Activated CD8-positive, alpha-beta T cell treated with anti-CD3 and anti-CD28 coated beads for 36 hours (primary cell): Measurements from ENCODE around the gene SPATA6. TPM values are rescaled to one million over a fixed set of nuclear protein-coding genes. Genes with fewer than 3 reads are reported as not detected.

ENCODE experiments used
- ATAC-seq: fragments of 200-7000 bp; cut with Tn5 transposase; one replicate; pipeline ENCODE4 v1.10.0; 2021; ENCODE audit warnings: mild to moderate bottlenecking, moderate library complexity
- CTCF ChIA-PET: fragments of 350-600 bp; sonication (Branson Sonifier 250); formaldehyde crosslinking; loops from one replicate; lab custom pipeline; 2021; ENCODE audit warnings: antibody characterized with exemption; lab: Charles Lee
- POLR2A ChIA-PET: fragments of 350-600 bp; sonication (Branson Sonifier 250); formaldehyde crosslinking; loops from one replicate; lab custom pipeline; 2021; ENCODE audit warnings: antibody characterized with exemption; lab: Charles Lee
- DNase-seq: peaks from one replicate; pipeline ENCODE4 v3.0.0-alpha.2; 2020
- H3K27ac Mint-ChIP-seq: one replicate; pipeline ENCODE4 v1.8.0; 2021; ENCODE audit warnings: mild to moderate bottlenecking, mixed read lengths
- H3K27me3 Mint-ChIP-seq: one replicate; pipeline ENCODE4 v1.8.0; 2021; ENCODE audit warnings: mixed read lengths
- H3K36me3 Mint-ChIP-seq: one replicate; pipeline ENCODE4 v1.8.0; 2021; ENCODE audit warnings: low read depth, mixed read lengths
- H3K4me1 Mint-ChIP-seq: one replicate; pipeline ENCODE4 v1.8.0; 2021; ENCODE audit warnings: low read depth, mixed read lengths
- H3K4me3 Mint-ChIP-seq: one replicate; pipeline ENCODE4 v1.8.0; 2021; ENCODE audit warnings: mild to moderate bottlenecking, moderate library complexity, mixed read lengths
- H3K9me3 Mint-ChIP-seq: one replicate; pipeline ENCODE4 v1.8.0; 2021; ENCODE audit warnings: mixed read lengths
- CTCF ChIP-seq: fragments of 200-600 bp; IDR thresholded peaks from one replicate; pipeline ENCODE4 v1.8.0; 2022; ENCODE audit warnings: antibody characterized with exemption, mild to moderate bottlenecking
- intact Hi-C: fragments of 100-400 bp; cut with micrococcal nuclease; formaldehyde crosslinking; loops from one replicate; pipeline ENCODE4 v1.10.0; 2022
- total RNA-seq, 2 experiments: library from RNA; stranded (reverse); gene quantifications; one replicate each; pipeline ENCODE4 v1.2.3, GENCODE V29; 2021

SPATA6 gene
- total RNA-seq, 2 experiments from 2014 or later: 1.4 to 1.7 TPM

- CTCF ChIA-PET: no interaction called here
- no peak overlapping the region for H3K4me3 Mint-ChIP-seq
- intact Hi-C loops: no loop called here
These were observed 75.8 kb downstream of the SPATA6 start for GRCh38 chr1:48396208-48396607.

GRCh38 chr1:48391926-48392325 is 80.1 kb downstream of the SPATA6 start:
- Mint-ChIP-seq H3K36me3 (no peaks in the 10 kb centered on the region), H3K27ac (no peak overlapping the region), H3K4me3 (no peak overlapping the region), H3K9me3 (no peaks in the 10 kb centered on the region), H3K27me3 (no peaks in the 10 kb centered on the region), H3K4me1 (no peaks in the 10 kb centered on the region)
- intact Hi-C loops: no loop called here
- ATAC-seq (no peak), DNase-seq (no peak)
- ChIA-PET POLR2A (no interaction called here), CTCF (interaction anchor here (1.4 kb wide), 1 partner anchor 12 kb away, joined by 5 read pairs; no protein-coding TSS in a partner anchor)
- TF ChIP-seq CTCF: no peak

More at GRCh38 chr1:48396208-48396607, 75.8 kb downstream of the SPATA6 start:
- ATAC-seq (no peak), DNase-seq (no peak)
- Mint-ChIP-seq H3K27me3 (no peaks in the 10 kb centered on the region), H3K9me3 (no peaks in the 10 kb centered on the region), H3K4me1 (no peaks in the 10 kb centered on the region), H3K36me3 (no peaks in the 10 kb centered on the region), H3K27ac (no peak overlapping the region)
- POLR2A ChIA-PET: no interaction called here
- no peak for TF ChIP-seq CTCF

GRCh38 chr1:48387409-48387808 is 84.6 kb downstream of the SPATA6 start:
- ATAC-seq (no peak), DNase-seq (no peak)
- no peaks in the 10 kb centered on the region for H3K4me1 Mint-ChIP-seq
- no peaks in the 10 kb centered on the region for H3K27me3 Mint-ChIP-seq
- CTCF ChIA-PET: no interaction called here
- no peak for TF ChIP-seq CTCF
- intact Hi-C loops: no loop called here
- no peak overlapping the region for H3K27ac Mint-ChIP-seq
- H3K9me3 Mint-ChIP-seq: no peaks in the 10 kb centered on the region
- no peak overlapping the region for H3K4me3 Mint-ChIP-seq
- POLR2A ChIA-PET: no interaction called here
- no peaks in the 10 kb centered on the region for H3K36me3 Mint-ChIP-seq

- H3K9me3 Mint-ChIP-seq: peaks cover 9% of the 10 kb centered on the region
- ATAC-seq (no peak), DNase-seq (no peak)
- H3K4me1 Mint-ChIP-seq: no peaks in the 10 kb centered on the region
- intact Hi-C loops: no loop called here
- ChIA-PET CTCF (no interaction called here), POLR2A (no interaction called here)
- H3K27me3 Mint-ChIP-seq: no peaks in the 10 kb centered on the region
- H3K4me3 Mint-ChIP-seq: no peak overlapping the region
- TF ChIP-seq CTCF: no peak
- no peak overlapping the region for H3K27ac Mint-ChIP-seq
- H3K36me3 Mint-ChIP-seq: peaks cover 5% of the 10 kb centered on the region
These were observed 97.2 kb downstream of the SPATA6 start for GRCh38 chr1:48374785-48375184.

GRCh38 chr1:48371598-48371997 is 100.4 kb downstream of the SPATA6 start:
- no peak overlapping the region for H3K4me3 Mint-ChIP-seq
- no peaks in the 10 kb centered on the region for H3K36me3 Mint-ChIP-seq
- no peaks in the 10 kb centered on the region for H3K4me1 Mint-ChIP-seq
- H3K9me3 Mint-ChIP-seq: peaks cover 8% of the 10 kb centered on the region
- no peak overlapping the region for H3K27ac Mint-ChIP-seq
- ATAC-seq: no peak
- no peak for DNase-seq
- ChIA-PET CTCF (no interaction called here), POLR2A (no interaction called here)
- no peak for TF ChIP-seq CTCF
- intact Hi-C loops: no loop called here
- H3K27me3 Mint-ChIP-seq: no peaks in the 10 kb centered on the region
